K562 (cell line): ENCODE data around the gene GAB2. TPM values are rescaled to one million over a fixed set of nuclear protein-coding genes. Genes with fewer than 3 reads are reported as not detected.

ENCODE experiments used
- ATAC-seq: fragments of 200-7000 bp; cut with Tn5 transposase; 3 replicates; pipeline ENCODE4 v1.9.1; 2020; ENCODE audit warnings: moderate library complexity
- BruUV-seq: library from RNA; stranded (reverse); fragments of 400-500 nt; replicated peaks from 2 replicates; lab custom pipeline; 2021; lab: Mats Ljungman, UMichigan
- CTCF ChIA-PET: fragments of 300-600 bp; formaldehyde crosslinking; extraction: SDS; loops from one replicate; lab custom pipeline; 2021; ENCODE audit warnings: low intra/inter-chr PET ratio; lab: Yijun Ruan, JAX
- POLR2A ChIA-PET: fragments of 300-600, 350-650 bp; sonication (Branson Sonifier 250); formaldehyde crosslinking; extraction: SDS; loops from one replicate; lab custom pipeline; 2021; ENCODE audit warnings: antibody characterized with exemption, inconsistent platforms; lab: Yijun Ruan, JAX
- DNase-seq, 4 experiments: peaks; one replicate each; pipeline versions ENCODE4 v3.0.0 to v3.0.0-alpha.2; 2011 to 2018; ENCODE audit warnings: low spot score in 3 of 4, mixed read lengths in 3 of 4; ENCODE audit errors: extremely low read depth in 1 of 4
- FAIRE-seq: peaks from 2 replicates; lab custom pipeline; 2011; peaks lifted over from hg19 to GRCh38; lab: Jason Lieb, UNC
- H2AFZ ChIP-seq: 2 replicates; pipeline ENCODE4 v1.6.0; 2011; ENCODE audit warnings: low read depth, low read length, control low read depth, inconsistent platforms
- H3K27ac ChIP-seq: fragments of 200-600 bp; 3 replicates; pipeline ENCODE4 v1.8.0; 2011; ENCODE audit warnings: low read depth, mild to moderate bottlenecking, control low read depth, inconsistent platforms, low read length, moderate library complexity, mixed read lengths; ENCODE audit errors: extremely low read depth
- H3K27me3 ChIP-seq, 2 experiments: fragments of 300-600 bp in 1 of 2; 2 replicates in 1 of 2; 3 replicates in 1 of 2; pipeline versions ENCODE4 v1.6.0 to v1.8.0; 2011; ENCODE audit warnings: inconsistent platforms in 2 of 2, low read length in 2 of 2, mild to moderate bottlenecking in 1 of 2, mixed read lengths in 1 of 2, moderate library complexity in 1 of 2; ENCODE audit not compliant: control insufficient read depth in 2 of 2, insufficient read depth in 2 of 2
- H3K36me3 ChIP-seq: fragments of 300-600 bp; 3 replicates; pipeline ENCODE4 v1.8.0; 2011; ENCODE audit warnings: mild to moderate bottlenecking, low read length, inconsistent platforms; ENCODE audit not compliant: control insufficient read depth, insufficient read depth
- H3K4me1 ChIP-seq, 2 experiments: fragments of 200-600 bp in 1 of 2; replicated peaks in 1 of 2; 2 replicates in 1 of 2; 3 replicates in 1 of 2; pipeline versions ENCODE4 v1.5.1 to v1.8.0; 2011; ENCODE audit warnings: inconsistent platforms in 2 of 2, low read length in 2 of 2, mild to moderate bottlenecking in 1 of 2, mixed read lengths in 1 of 2, moderate library complexity in 1 of 2; ENCODE audit not compliant: control insufficient read depth in 2 of 2, insufficient read depth in 2 of 2
- H3K4me2 ChIP-seq: 2 replicates; pipeline ENCODE4 v1.6.1; 2011; ENCODE audit warnings: low read length, control low read depth, inconsistent platforms, mixed read lengths; ENCODE audit not compliant: insufficient read depth
- H3K4me3 ChIP-seq: fragments of 200-600 bp; sonication (generic), shearing (Covaris generic); 2 replicates; pipeline ENCODE4 v1.5.1; 2016; ENCODE audit warnings: control low read depth, inconsistent platforms
- H3K79me2 ChIP-seq: fragments of 200-600 bp; 3 replicates; pipeline ENCODE4 v1.8.0; 2011; ENCODE audit warnings: low read length, inconsistent platforms; ENCODE audit not compliant: control insufficient read depth, insufficient read depth
- H3K9ac ChIP-seq, 2 experiments: 2 replicates each; pipeline versions ENCODE4 v1.6.0 to v1.6.1; 2011; ENCODE audit warnings: low read depth in 2 of 2, low read length in 2 of 2, control low read depth in 1 of 2, inconsistent platforms in 1 of 2, mild to moderate bottlenecking in 1 of 2, mixed read lengths in 1 of 2; ENCODE audit not compliant: insufficient read depth in 1 of 2
- H3K9me1 ChIP-seq: one replicate; pipeline ENCODE4 v1.6.0; 2011; ENCODE audit warnings: inconsistent platforms, mild to moderate bottlenecking, low read length, moderate library complexity; ENCODE audit not compliant: control insufficient read depth, insufficient read depth
- H3K9me3 ChIP-seq: replicated peaks from 2 replicates; pipeline ENCODE4 v1.5.1; 2011; ENCODE audit warnings: low read depth, low read length, inconsistent platforms; ENCODE audit not compliant: control insufficient read depth, insufficient read depth
- H4K20me1 ChIP-seq: replicated peaks from 2 replicates; pipeline ENCODE4 v1.6.1; 2011; ENCODE audit warnings: low read length, inconsistent platforms, mixed read lengths; ENCODE audit not compliant: control insufficient read depth, insufficient read depth
- ATF6 ChIP-seq: sonication (generic); formaldehyde crosslinking; IDR thresholded peaks from 2 replicates; pipeline ENCODE4 v1.4.0; 2020; ENCODE audit warnings: mild to moderate bottlenecking, missing genetic modification reagents
- CBFA2T2 ChIP-seq: fragments of 450-650 bp; conservative IDR thresholded peaks from 2 replicates; pipeline ENCODE4 v1.6.1; 2017; ENCODE audit warnings: mild to moderate bottlenecking
- CBFA2T3 ChIP-seq: fragments of 450-650 bp; IDR thresholded peaks from 2 replicates; pipeline ENCODE4 v1.6.1; 2017
- GATAD2A ChIP-seq: fragments of 450-650 bp; IDR thresholded peaks from 2 replicates; pipeline ENCODE4 v1.6.1; 2017
- ID3 ChIP-seq, 2 experiments: fragments of 250-450 bp in 1 of 2; fragments of 450-650 bp in 1 of 2; sonication (Bioruptor Pico) in 1 of 2; IDR thresholded peaks; 2 replicates each; pipeline versions ENCODE4 v1.6.1 to v1.8.0; 2016 to 2021; ENCODE audit warnings: mild to moderate bottlenecking in 2 of 2, moderate library complexity in 2 of 2, missing compliant biosample characterization in 1 of 2, missing genetic modification characterization in 1 of 2
- NCOR1 ChIP-seq: fragments of 450-650 bp; IDR thresholded peaks from 2 replicates; pipeline ENCODE4 v1.6.1; 2016; ENCODE audit warnings: mild to moderate bottlenecking, moderate library complexity
- NEUROD1 ChIP-seq: fragments of 150-350 bp; IDR thresholded peaks from 2 replicates; pipeline ENCODE4 v1.6.1; 2014; ENCODE audit warnings: borderline replicate concordance, low read length, low read depth; ENCODE audit not compliant: partially characterized antibody
- RAD21 ChIP-seq, 2 experiments: fragments of 250-450 bp in 1 of 2; fragments of 450-650 bp in 1 of 2; sonication (Bioruptor Pico) in 1 of 2; formaldehyde crosslinking in 1 of 2; IDR thresholded peaks in 1 of 2; conservative IDR thresholded peaks in 1 of 2; 2 replicates each; pipeline versions ENCODE4 v1.4.0 to v1.8.0; 2020 to 2022; ENCODE audit warnings: mild to moderate bottlenecking in 2 of 2, moderate library complexity in 1 of 2
- RBBP5 ChIP-seq: fragments of 200-600 bp; sonication (generic); IDR thresholded peaks from 2 replicates; pipeline ENCODE4 v1.6.1; 2012; ENCODE audit warnings: borderline replicate concordance, mild to moderate bottlenecking, low read length, control low read depth, inconsistent platforms; ENCODE audit not compliant: insufficient read depth, poor library complexity, severe bottlenecking
- TEAD1 ChIP-seq, 2 experiments: fragments of 450-650 bp in 1 of 2; sonication (generic) in 1 of 2; formaldehyde crosslinking; IDR thresholded peaks; 2 replicates each; pipeline versions ENCODE4 v1.4.0 to v1.8.0; 2020 to 2022; ENCODE audit warnings: mild to moderate bottlenecking in 2 of 2, missing genetic modification reagents in 1 of 2
- WGBS: fragments of 100-300 bp; shearing (Covaris generic); methylation state at CpG from one replicate; pipeline ENCODE4 v1.1.6; 2016; ENCODE audit warnings: low coverage, mixed read lengths; ENCODE audit not compliant: insufficient coverage; ENCODE audit errors: missing lambda C conversion rate; 5-methylcytosine and 5-hydroxymethylcytosine counted together
- in situ Hi-C: fragments of 300-500 bp; cut with MboI; formaldehyde crosslinking; loops from 4 replicates; pipeline ENCODE4 v1.15.0; 2018; ENCODE audit warnings: inconsistent platforms, mixed read lengths
- intact Hi-C: fragments of 100-400 bp; cut with micrococcal nuclease; formaldehyde crosslinking; loops from 2 replicates; pipeline ENCODE4 v1.14.2; 2022
- polyA plus RNA-seq, 8 experiments: library from polyadenylated mRNA; depleted of rRNA in 4 of 8; stranded (reverse) in 5 of 8; unstranded in 3 of 8; fragments of >200 nt; fragmentation: Nextera tagmentation in 2 of 8; fragmentation: Illumina TruSeq in 1 of 8; extraction: Ambion mirVana in 2 of 8; extraction: Trizol in 1 of 8; gene quantifications; 2 replicates each; pipeline versions ENCODE4 v1.2.1 to v1.2.3, GENCODE V29; 2011 to 2014; ENCODE audit warnings: inconsistent platforms in 1 of 8, missing spikeins in 1 of 8
- total RNA-seq, 7 experiments: library from RNA; depleted of rRNA in 6 of 7; stranded (reverse); fragments of >200 nt in 6 of 7; fragmentation: Illumina TruSeq in 2 of 7; extraction: Trizol in 2 of 7; gene quantifications; 2 replicates each; pipeline versions ENCODE4 v1.2.1 to v1.2.3, GENCODE V29; 2011 to 2021; ENCODE audit warnings: low replicate concordance in 1 of 7
- TF ChIP-seq, protein P1 (sequence below), 2 experiments: fragments of 450-650 bp in 1 of 2; IDR thresholded peaks; 2 replicates each; pipeline ENCODE4 v1.6.1; 2011 to 2017; ENCODE audit warnings: low read depth in 2 of 2, antibody characterized with exemption in 1 of 2, borderline replicate concordance in 1 of 2, low read length in 1 of 2, mild to moderate bottlenecking in 1 of 2, mixed read lengths in 1 of 2; ENCODE audit not compliant: control insufficient read depth in 1 of 2

The GAB2 gene
- total and polyA plus RNA-seq, 9 of the 15 experiments (the other 6 are each of a cell fraction or from before 2014, with no cell fraction given) = 2.3 to 35.2 (median 16.1) TPM

DNA sequence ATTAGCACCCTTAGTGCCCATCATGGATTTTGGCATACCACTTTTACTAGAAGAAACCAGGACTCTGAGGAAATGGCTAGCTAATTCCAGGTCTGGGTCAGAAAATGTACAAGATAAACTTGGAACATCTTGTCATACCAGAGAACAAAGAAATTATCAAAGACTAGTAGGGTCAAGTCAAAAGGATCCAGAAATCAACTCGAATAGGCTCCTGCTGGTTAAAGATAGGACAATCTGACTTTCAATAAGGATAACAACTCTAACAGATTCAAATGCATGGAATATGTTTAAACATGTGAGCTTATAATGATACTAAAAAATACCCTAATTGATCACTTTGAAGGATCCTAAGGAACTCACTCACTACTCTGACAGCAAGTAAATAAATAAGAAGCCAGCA lies 18.9 kb downstream of the GAB2 start (continued):
- TF ChIP-seq CBFA2T2 (peak; percentile 56), TEAD1 (CRISPR knock-in tag; IDR thresholded peaks at IDR 0.05) (no peak), RBBP5 (no peak), ATF6 (CRISPR knock-in tag) (no peak), NEUROD1 (no peak), CBFA2T3 (peak; percentile 79), NCOR1 (peak; percentile 45; the same call in 1 of the 2 replicates), GATAD2A (no peak)

DNA sequence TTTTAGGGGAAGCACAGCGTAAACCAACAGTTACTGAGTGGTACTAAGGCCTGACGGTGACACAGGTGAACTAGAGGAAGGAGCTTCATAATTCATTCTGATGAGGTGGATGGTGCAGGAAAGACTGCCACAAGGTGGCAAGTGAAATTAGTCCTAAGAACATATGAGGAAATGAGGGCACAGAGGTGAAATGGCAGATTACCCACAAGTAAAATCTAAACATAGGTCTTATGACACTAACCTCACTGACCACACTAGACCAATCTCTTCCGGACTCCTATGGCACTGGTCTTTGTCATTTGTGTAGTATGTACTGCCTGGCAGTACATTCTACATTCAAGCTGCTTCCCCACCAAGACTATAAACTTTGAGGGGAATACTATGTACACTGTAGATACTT lies 20.2 kb downstream of the GAB2 start:
- Histone ChIP-seq H3K4me1 (peaks cover 32 to 67% of the 10 kb centered on the region in 2 experiments), H3K9ac (no peak overlapping the region), H3K79me2 (peaks cover 88% of the 10 kb centered on the region), H3K36me3 (no peaks in the 10 kb centered on the region; the same call in 2 of the 3 replicates), H2AFZ (no peak overlapping the region), H4K20me1 (peaks cover 6% of the 10 kb centered on the region; the same call in 1 of the 2 replicates), H3K9me3 (no peaks in the 10 kb centered on the region), H3K4me3 (no peak overlapping the region), H3K4me2 (no peak overlapping the region), H3K27ac (no peak overlapping the region), H3K27me3 (no peaks in the 10 kb centered on the region), H3K9me1 (peaks cover 1% of the 10 kb centered on the region)
- in situ Hi-C loops (no loop called here), intact Hi-C loops (no loop called here)
- ChIA-PET CTCF (no interaction called here), POLR2A (interaction anchor here (1.0 to 1.1 kb wide), 3 partner anchors 9 to 38 kb away, joined by 3 to 4 read pairs (median 3); no protein-coding TSS in a partner anchor)
- BruUV-seq = no TSS peak
- no peak for FAIRE-seq
- DNase-seq = no peak
- TF ChIP-seq, protein P1, sequence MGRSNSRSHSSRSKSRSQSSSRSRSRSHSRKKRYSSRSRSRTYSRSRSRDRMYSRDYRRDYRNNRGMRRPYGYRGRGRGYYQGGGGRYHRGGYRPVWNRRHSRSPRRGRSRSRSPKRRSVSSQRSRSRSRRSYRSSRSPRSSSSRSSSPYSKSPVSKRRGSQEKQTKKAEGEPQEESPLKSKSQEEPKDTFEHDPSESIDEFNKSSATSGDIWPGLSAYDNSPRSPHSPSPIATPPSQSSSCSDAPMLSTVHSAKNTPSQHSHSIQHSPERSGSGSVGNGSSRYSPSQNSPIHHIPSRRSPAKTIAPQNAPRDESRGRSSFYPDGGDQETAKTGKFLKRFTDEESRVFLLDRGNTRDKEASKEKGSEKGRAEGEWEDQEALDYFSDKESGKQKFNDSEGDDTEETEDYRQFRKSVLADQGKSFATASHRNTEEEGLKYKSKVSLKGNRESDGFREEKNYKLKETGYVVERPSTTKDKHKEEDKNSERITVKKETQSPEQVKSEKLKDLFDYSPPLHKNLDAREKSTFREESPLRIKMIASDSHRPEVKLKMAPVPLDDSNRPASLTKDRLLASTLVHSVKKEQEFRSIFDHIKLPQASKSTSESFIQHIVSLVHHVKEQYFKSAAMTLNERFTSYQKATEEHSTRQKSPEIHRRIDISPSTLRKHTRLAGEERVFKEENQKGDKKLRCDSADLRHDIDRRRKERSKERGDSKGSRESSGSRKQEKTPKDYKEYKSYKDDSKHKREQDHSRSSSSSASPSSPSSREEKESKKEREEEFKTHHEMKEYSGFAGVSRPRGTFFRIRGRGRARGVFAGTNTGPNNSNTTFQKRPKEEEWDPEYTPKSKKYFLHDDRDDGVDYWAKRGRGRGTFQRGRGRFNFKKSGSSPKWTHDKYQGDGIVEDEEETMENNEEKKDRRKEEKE (IDR thresholded peaks at IDR 0.05; ENCODE audit: borderline replicate concordance in 1 of 2, control insufficient read depth in 1 of 2, low read depth in 2 of 2, low read length in 1 of 2) = no peak
- TF ChIP-seq RAD21 (CRISPR knock-in tag; conservative IDR thresholded peaks at IDR 0.05 in 1 of 2, IDR thresholded peaks at IDR 0.05 in 1 of 2) (peak in 1 of 2 experiments; percentile 17; a peak in 1 of 4 replicates), ID3 (CRISPR knock-in tag; IDR thresholded peaks at IDR 0.05) (no peak), ID3 (tag; IDR thresholded peaks at IDR 0.05) (0 out of 2 replicates have a peak, but pooled peaks have one; percentile 43)
- 68% methylated on average over 3 of the region's 3 CpGs for WGBS
- ATAC-seq = no peak
